ENCODE data around the gene ABCG4. TPM values are rescaled to one million over a fixed set of nuclear protein-coding genes. Genes with fewer than 3 reads are reported as not detected.
"Not testable (repeated sequence)": the region's sequence is repeated elsewhere in the genome, so short reads cannot be mapped to it uniquely, and the experiment has no call there.

Gene ABCG4
- 0.07 TPM in 1 of 2 replicates, not detected in the other for total RNA-seq

DNA sequence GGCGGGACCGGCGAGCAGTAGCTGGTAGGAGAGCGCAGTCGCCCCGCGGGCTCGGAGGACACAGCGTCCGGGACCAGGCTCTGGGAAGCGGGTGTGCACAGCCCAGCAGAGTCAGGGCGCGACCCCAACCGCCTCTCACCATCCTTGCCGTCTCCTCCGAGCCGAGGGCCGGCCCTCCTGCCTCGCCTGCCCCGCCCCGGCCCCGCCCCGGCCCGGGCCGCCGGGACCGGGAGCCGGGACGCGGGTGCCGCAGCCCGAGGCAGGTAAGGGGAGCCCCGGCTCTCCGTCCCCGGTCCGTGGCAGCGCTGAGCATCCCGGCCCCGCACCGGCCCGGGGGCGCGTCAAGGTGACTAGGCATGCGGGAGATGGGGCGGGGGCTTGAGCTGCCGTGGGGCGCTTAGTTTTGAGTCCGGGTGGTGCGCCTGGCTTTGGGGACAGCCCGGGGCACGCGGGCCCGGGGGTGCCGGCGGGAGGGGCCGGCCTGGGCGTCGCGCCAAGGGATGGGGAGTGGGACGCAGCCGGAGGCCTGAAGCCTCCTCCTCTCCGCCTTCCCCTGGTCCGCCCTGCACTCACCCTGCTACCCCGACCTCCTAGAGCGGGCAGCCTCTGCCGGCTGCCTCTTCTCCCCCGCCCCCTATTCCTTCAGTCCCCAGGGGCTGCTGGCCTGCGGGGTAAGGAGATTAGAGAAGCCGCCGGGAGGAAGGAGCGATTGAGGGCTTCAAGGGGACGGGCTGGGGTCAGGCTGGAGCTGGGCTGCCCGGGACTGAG is at the start of gene ABCG4:
TSS of gene ABCG4 (plus strand) at position 35 of the 768 bp plus-strand sequence. CDS start 914 bp downstream, outside the sequence.
- no peaks in the 10 kb centered on the region for H3K9me3 Mint-ChIP-seq
- peak; percentile 81 for DNase-seq
- H3K4me3 Mint-ChIP-seq, result peak within 1 kb of the TSS; percentile 78
- intact Hi-C loops (cut with micrococcal nuclease), result loop anchor here (5.0 kb wide), 1 partner anchor 173 kb away; no protein-coding TSS in a partner anchor
- no peaks in the 10 kb centered on the region for H3K36me3 Mint-ChIP-seq (ENCODE audit: low read depth)
- no peak within 1 kb of the TSS for H3K27ac Mint-ChIP-seq
- H3K4me1 Mint-ChIP-seq, result peaks cover 4% of the 10 kb centered on the region
- peaks cover 67% of the 10 kb centered on the region for H3K27me3 Mint-ChIP-seq

DNA sequence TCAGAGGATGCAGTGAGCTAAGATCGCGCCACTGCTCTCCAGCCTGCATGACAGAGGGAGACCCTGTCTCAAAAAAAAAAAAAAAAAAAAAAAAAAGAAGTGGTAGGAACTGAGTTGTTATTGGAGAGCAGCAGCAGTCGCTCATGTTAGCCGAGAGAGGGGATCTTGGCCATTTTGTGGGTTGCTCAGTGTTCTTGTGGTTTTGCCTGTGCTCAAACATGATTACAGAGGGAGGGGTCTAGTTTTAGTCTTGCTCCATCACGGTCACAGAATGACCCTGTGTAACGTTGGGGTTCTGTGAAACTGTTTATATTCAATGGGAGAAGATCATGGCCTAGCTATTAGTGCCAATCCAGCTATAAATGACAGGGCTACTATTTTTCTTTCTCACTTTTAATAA is 49.1 kb upstream of the ABCG4 start:
- Mint-ChIP-seq H3K9me3 (no peaks in the 10 kb centered on the region), H3K27me3 (peaks cover 2% of the 10 kb centered on the region), H3K36me3 (ENCODE audit: low read depth) (peaks cover 51% of the 10 kb centered on the region), H3K4me3 (peak overlapping the region; percentile 92), H3K27ac (no peak overlapping the region), H3K4me1 (peaks cover 46% of the 10 kb centered on the region)
- intact Hi-C loops (cut with micrococcal nuclease), result loop anchor here (2.0 to 5.0 kb wide), 4 partner anchors 15 to 223 kb away; partner anchors contain the start of genes BCL9L and HMBS
- no peak for DNase-seq

DNA sequence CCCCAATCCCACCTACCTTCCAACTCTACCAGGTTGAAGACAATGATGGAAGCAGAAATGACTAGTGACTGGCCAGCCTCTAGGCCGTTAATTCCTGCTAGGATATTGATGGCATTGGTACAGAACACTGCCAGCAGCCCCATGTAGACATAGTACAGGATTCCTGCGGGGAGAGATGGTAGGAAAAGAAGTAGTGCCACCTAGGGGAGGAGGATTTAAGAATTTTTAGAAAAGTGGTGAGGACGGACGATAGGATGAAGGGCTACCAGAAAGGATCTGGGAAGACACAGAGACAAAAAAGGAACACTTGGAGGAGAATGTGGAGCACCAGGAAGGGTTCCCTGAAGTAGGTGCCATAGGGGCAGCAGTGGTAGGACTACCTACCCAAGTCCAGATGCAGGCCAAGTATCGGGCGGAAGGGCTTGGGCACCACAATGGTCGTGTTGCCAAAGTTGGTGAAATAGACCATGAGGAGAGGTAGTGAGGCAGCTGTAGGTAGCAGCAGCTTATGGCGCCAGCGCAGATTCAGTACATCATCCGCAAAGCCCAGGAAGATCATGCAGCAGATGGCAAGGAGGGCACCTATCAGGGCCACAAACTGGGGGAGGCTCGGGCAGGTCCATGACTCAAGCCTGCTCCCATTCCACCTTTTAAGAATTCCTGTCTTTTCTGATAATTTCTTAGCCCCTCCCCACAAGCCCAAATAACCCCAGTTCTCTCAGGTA is 48.4 kb upstream of the ABCG4 start:
- peak; percentile 68 for DNase-seq
- intact Hi-C loops (cut with micrococcal nuclease), result loop anchor here (2.0 to 5.0 kb wide), 4 partner anchors 16 to 222 kb away; partner anchors contain the start of genes BCL9L and HMBS
- Mint-ChIP-seq H3K9me3 (no peaks in the 10 kb centered on the region), H3K4me3 (peak overlapping the region; percentile 92), H3K27me3 (peaks cover under 1% of the 10 kb centered on the region), H3K4me1 (peaks cover 46% of the 10 kb centered on the region), H3K36me3 (ENCODE audit: low read depth) (peaks cover 45% of the 10 kb centered on the region), H3K27ac (peak overlapping the region; percentile 99)

DNA sequence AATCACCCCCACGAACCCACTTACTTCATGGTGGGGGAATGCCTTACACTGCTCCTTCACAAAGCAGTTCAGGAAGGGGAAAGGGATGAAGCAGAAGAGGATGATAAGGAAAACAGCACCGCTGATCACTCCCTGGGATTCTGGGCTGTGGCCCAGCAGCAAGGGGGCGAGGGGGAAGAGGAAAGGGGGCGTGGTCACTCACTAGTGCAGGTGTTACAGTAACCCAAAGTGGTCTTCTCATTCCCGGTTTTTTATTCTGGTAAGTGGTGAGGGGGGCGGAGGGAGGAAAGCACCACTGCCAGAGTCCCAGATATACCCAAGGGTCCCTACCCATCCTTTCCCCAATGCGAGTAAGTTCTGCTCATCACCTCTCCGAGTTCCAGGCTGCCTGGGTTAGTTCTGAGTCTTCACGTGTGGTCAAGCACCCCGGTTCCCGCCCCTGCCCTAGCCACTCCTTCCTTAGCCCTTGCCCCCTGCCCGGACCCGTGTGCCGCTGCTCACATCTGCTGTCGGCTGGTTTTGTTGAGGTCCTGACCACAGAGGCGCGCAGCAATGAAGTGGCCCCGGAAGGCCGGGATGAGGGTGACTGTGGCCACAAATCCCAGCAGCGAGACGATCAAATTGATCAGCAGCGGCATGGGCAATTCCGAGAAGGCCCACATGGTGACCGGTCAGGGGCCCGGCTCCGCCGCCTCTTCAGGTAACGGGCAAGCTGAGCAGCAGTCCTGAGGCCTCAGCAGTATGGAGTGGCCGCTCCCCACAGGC is 47.7 kb upstream of the ABCG4 start:
- no peak for DNase-seq
- H3K27me3 Mint-ChIP-seq, result no peaks in the 10 kb centered on the region
- peaks cover 41% of the 10 kb centered on the region for H3K4me1 Mint-ChIP-seq
- H3K36me3 Mint-ChIP-seq (ENCODE audit: low read depth), result peaks cover 39% of the 10 kb centered on the region
- peak overlapping the region; percentile 99 for H3K27ac Mint-ChIP-seq
- no peaks in the 10 kb centered on the region for H3K9me3 Mint-ChIP-seq
- H3K4me3 Mint-ChIP-seq, result peak overlapping the region; percentile 92
- intact Hi-C loops (cut with micrococcal nuclease), result loop anchor here (1.0 to 5.0 kb wide), 5 partner anchors 16 to 221 kb away; partner anchors contain the start of genes BCL9L, HMBS and HYOU1

DNA sequence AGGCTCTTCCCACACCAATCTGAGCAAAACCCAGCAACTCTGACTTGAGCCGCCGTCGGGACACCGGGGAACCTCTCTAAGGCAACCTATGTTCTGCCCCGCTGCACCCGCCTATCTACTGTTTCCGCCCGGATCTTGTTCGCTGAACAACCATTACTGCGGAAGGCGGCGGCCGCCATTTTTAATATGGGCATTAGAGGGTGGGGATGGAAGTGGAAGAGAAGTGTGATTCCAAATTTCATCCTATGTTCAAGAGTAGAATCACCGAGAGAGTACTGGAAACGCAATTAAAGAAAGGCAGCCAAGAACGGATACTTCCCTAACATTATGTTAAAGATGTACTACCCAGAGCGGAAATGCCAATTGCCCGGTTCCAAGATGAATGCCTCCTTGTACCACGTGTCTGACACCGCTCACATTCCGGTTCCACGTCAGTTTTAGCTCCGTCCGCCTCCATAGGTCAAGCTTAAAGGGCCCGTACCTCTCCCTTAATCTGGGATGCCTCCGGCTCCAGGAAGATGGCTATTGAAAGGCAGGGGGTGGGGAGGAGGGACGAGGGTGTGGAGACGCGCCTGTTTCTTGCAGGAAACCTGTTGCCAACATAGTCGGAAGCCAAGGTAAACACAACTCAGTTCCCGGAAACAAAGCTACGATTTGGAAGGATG is 47.0 kb upstream of the ABCG4 start, which contains the start of gene DPAGT1:
TSS of gene DPAGT1 (minus strand) at position 95 of the 665 bp plus-strand sequence. CDS start 198 bp downstream, outside the sequence.
- no peaks in the 10 kb centered on the region for H3K27me3 Mint-ChIP-seq
- peaks cover 33% of the 10 kb centered on the region for H3K36me3 Mint-ChIP-seq (ENCODE audit: low read depth)
- H3K27ac Mint-ChIP-seq, result peak within 1 kb of the TSS; percentile 99
- intact Hi-C loops (cut with micrococcal nuclease), result loop anchor here (1.0 to 5.0 kb wide), 7 partner anchors 17 to 220 kb away; partner anchors contain the start of genes BCL9L, HINFP, HMBS and HYOU1
- peaks cover 40% of the 10 kb centered on the region for H3K4me1 Mint-ChIP-seq
- no peaks in the 10 kb centered on the region for H3K9me3 Mint-ChIP-seq
- peak within 1 kb of the TSS; percentile 92 for H3K4me3 Mint-ChIP-seq
- peak; percentile 96 for DNase-seq

DNA sequence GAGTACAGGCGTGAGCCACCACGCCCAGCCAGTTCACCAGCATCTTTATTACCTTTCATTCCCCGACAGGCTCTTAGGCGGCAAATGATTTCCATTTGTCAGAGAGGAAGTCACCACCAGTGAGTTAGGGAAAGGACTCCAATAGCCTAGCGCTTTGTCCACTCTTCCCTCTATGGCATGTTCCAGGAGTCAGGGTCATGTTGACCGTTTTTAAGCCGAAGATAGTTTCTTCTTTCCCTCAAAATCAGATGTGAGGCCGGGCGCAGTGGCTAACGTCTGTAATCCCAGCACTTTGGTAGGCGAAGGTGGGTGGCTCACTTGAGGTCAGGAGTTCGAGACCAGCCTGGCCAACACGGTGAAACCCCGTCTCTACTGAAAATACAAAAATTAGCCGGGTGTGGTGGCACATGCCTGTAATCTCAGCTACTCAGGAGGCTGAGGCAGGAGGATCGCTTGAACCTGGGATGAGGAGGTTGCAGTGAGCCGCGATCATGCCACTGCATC is 45.6 kb upstream of the ABCG4 start:
- peaks cover 39% of the 10 kb centered on the region for H3K4me1 Mint-ChIP-seq

DNA sequence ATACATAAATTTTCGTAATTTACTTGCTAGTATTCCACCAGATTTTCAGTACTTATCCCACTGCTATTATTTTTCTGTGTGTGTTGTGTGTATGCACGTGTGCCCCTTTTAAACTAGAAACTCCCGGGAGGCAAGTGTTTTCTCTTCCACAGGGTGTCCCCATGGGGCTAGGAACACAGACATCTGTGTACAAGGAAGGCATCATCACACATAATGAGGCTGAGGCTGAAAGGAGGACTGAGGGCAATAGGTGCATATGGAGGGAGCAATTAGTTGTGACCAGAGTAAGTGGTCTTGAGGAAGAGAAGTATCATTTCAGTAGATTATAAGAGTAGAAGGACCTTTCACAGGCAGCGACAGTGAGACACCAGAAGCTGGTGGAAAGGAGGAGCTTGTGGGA is 45.1 kb upstream of the ABCG4 start:
- peak overlapping the region; percentile 21 for H3K4me3 Mint-ChIP-seq
- peaks cover 21% of the 10 kb centered on the region for H3K36me3 Mint-ChIP-seq (ENCODE audit: low read depth)
- H3K9me3 Mint-ChIP-seq, result no peaks in the 10 kb centered on the region
- H3K27me3 Mint-ChIP-seq, result no peaks in the 10 kb centered on the region
- DNase-seq, result peak; percentile 68
- H3K27ac Mint-ChIP-seq, result peak overlapping the region; percentile 60
- peaks cover 40% of the 10 kb centered on the region for H3K4me1 Mint-ChIP-seq
- intact Hi-C loops (cut with micrococcal nuclease), result loop anchor here (5.0 kb wide), 2 partner anchors 176 to 219 kb away; partner anchors contain the start of gene BCL9L

More for the DNA sequence above, 45.6 kb upstream of the ABCG4 start:
- H3K9me3 Mint-ChIP-seq, DNase-seq, H3K27me3 Mint-ChIP-seq: not testable (repeated sequence)
- intact Hi-C loops (cut with micrococcal nuclease), result loop anchor here (5.0 kb wide), 2 partner anchors 176 to 219 kb away; partner anchors contain the start of gene BCL9L
- H3K27ac Mint-ChIP-seq, result peak overlapping the region; percentile 99
- peaks cover 22% of the 10 kb centered on the region for H3K36me3 Mint-ChIP-seq (ENCODE audit: low read depth)
- peak overlapping the region; percentile 92 for H3K4me3 Mint-ChIP-seq

DNA sequence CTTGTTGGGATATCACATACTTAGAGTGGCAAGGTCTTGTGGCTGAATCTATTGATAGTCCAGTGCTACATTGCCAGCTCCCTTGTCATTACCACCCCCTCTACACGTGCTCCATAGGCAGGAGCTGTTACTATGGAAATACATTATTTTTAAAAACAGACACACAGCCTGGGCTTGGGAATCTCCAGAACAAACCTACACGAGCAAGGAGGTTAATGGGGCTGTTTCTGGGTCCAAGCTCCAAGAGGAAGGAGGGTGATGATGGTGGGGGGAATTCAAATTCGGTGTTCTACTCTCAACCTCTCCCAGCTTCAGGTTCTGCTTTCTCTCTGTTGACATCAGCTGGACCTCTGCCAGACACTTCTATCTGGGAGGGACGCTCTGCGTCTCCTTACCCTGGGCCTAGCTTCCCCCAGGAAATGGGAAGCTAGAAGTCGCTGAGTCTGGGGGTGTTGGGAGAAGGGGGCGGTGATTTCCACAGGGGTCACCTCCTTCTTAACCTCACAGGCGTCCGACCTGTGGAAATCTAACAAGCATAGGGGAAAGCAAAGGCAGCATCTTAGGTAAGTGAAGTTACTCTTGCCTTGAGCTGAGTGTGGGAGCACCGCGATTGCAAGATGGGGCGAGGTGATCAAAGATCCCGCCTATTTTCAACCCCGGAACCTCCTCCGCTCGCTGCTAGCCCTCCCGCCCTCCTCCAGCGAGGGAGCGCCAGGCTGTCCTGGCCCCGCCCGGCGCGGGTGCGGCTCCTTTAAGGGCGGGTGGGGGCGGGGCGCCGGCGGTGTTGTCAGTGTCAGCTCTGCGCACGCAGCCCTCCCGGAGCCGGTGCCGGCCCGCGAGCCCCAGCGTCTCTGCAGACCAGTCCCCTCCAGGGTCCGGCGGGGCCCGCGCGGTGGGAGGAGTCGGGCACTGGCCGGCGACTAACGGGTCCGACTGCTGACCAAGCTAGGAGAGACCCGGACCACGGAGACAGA is 42.0 kb upstream of the ABCG4 start, which contains the start of gene C2CD2L:
TSS of gene C2CD2L (plus strand) at position 781 of the 974 bp plus-strand sequence. CDS start 398 bp downstream, outside the sequence.
- H3K27me3 Mint-ChIP-seq, result no peaks in the 10 kb centered on the region
- peak within 1 kb of the TSS; percentile 95 for H3K27ac Mint-ChIP-seq
- H3K4me3 Mint-ChIP-seq, result peak within 1 kb of the TSS; percentile 95
- no peaks in the 10 kb centered on the region for H3K9me3 Mint-ChIP-seq
- peaks cover 21% of the 10 kb centered on the region for H3K36me3 Mint-ChIP-seq (ENCODE audit: low read depth)
- peak; percentile 97 for DNase-seq
- intact Hi-C loops (cut with micrococcal nuclease), result loop anchor here (1.0 to 5.0 kb wide), 3 partner anchors 8 to 100 kb away; partner anchors contain the start of genes CBL and HINFP
- peaks cover 43% of the 10 kb centered on the region for H3K4me1 Mint-ChIP-seq

DNA sequence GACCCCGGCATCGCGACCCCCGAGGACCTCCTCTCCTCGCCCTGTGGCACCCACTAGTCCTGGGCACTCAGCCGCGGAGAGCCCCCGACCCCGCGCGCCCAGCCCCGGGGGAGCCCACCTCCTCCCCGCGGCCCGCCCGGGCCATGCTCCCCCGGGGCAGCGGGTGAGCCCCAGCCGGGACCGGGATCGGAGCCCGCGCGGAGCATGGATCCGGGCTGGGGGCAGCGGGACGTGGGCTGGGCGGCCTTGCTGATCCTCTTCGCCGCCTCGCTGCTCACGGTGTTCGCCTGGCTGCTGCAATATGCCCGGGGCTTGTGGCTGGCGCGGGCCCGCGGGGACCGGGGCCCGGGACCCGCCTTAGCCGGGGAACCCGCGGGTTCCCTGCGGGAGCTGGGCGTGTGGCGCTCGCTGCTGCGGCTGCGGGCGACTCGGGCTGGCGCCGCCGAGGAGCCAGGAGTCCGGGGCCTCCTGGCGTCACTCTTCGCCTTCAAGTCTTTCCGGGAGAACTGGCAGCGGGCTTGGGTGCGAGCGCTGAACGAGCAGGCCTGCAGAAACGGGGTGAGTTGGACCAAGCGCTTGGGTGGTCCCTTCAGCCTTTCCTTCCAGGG is 41.2 kb upstream of the ABCG4 start:
- DNase-seq, result no peak
- Mint-ChIP-seq H3K27me3 (no peaks in the 10 kb centered on the region), H3K36me3 (ENCODE audit: low read depth) (peaks cover 24% of the 10 kb centered on the region), H3K4me3 (peak overlapping the region; percentile 95), H3K4me1 (peaks cover 40% of the 10 kb centered on the region), H3K9me3 (no peaks in the 10 kb centered on the region), H3K27ac (peak overlapping the region; percentile 84)
- intact Hi-C loops (cut with micrococcal nuclease), result loop anchor here (1.0 to 5.0 kb wide), 3 partner anchors 8 to 100 kb away; partner anchors contain the start of genes CBL and HINFP

DNA sequence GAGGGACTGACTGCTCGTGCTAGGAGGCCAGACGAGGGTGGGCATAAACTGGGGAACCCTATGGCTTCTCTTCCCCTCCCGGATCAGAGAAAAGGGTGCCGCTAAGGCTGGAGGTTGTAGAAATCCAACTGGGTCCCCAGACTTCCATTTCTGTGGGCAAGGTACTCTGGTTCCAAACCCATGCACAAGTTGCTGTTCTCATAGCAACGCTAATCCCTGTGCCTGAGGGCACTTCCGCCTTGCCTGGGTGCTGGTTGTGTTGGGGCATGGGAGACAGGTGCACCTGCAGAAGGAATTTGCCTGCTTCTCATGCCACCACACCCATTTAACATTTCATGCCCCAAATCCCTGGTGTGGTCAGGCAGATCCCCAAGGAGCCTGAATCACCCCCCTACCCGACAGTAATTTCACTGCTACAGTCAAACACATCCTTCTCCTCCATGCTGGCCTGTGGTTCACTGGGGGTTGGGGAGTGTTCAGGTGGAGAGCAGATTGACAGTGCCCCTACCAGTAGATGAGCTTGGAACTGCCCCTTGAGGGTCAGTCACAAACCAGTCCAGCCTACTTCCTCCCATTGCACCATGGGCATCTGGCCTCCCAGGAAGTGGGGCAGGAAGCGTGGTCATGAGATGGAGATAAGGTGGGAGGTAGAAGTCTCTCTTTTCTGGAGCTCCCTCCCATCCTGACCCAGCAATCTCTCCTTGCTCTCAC is 40.6 kb upstream of the ABCG4 start:
- Mint-ChIP-seq H3K4me1 (peaks cover 38% of the 10 kb centered on the region), H3K27me3 (no peaks in the 10 kb centered on the region), H3K9me3 (no peaks in the 10 kb centered on the region), H3K36me3 (ENCODE audit: low read depth) (peaks cover 29% of the 10 kb centered on the region), H3K4me3 (peak overlapping the region; percentile 95), H3K27ac (peak overlapping the region; percentile 84)
- peak; percentile 83 for DNase-seq
- intact Hi-C loops (cut with micrococcal nuclease), result loop anchor here (5.0 kb wide), 1 partner anchor 99 kb away; the partner anchor contains the start of gene CBL
